Left ventricle myocardium inferior (tissue), 1 donor: Measurements from ENCODE around the gene TXNIP. TPM values are rescaled to one million over a fixed set of nuclear protein-coding genes. Genes with fewer than 3 reads are reported as not detected.

ENCODE experiments used
- DNase-seq: peaks from one replicate; pipeline ENCODE4 v3.0.0-alpha.2; 2020
- H3K27ac ChIP-seq: fragments of 200-600 bp; replicated peaks from 2 replicates; pipeline ENCODE4 v1.8.0; 2021
- H3K27me3 ChIP-seq: fragments of 200-600 bp; 2 replicates; pipeline ENCODE4 v1.8.0; 2021; ENCODE audit warnings: low read depth
- H3K36me3 ChIP-seq: fragments of 200-600 bp; 2 replicates; pipeline ENCODE4 v1.8.0; 2021
- H3K4me1 ChIP-seq: fragments of 200-600 bp; 2 replicates; pipeline ENCODE4 v1.8.0; 2021
- H3K4me3 ChIP-seq: fragments of 200-600 bp; 2 replicates; pipeline ENCODE4 v1.8.0; 2021; ENCODE audit warnings: mild to moderate bottlenecking, moderate library complexity
- H3K9me3 ChIP-seq: fragments of 200-600 bp; replicated peaks from 2 replicates; pipeline ENCODE4 v1.8.0; 2021
- intact Hi-C: fragments of 100-400 bp; cut with micrococcal nuclease; formaldehyde crosslinking; loops from one replicate; pipeline ENCODE4 v1.11.0; 2022
- total RNA-seq: library from RNA; stranded (reverse); fragmentation: NEBNext Ultra II Directional; extraction: Animal tissue kit (Norgen Biotek cat#: 25700); gene quantifications from one replicate; pipeline ENCODE4 v1.2.1, GENCODE V29; 2021
- TF ChIP-seq, protein P1 (sequence below): fragments of 200-600 bp; IDR thresholded peaks from 2 replicates; pipeline ENCODE4 v1.8.0; 2021; ENCODE audit warnings: antibody characterized with exemption, mild to moderate bottlenecking, borderline replicate concordance
- donor health status: DM: no; HTN: yes; CAD: no; lungs with severe emphysema.

TXNIP gene
- total RNA-seq, 1 donor from 2014 or later, result 753 TPM

DNA sequence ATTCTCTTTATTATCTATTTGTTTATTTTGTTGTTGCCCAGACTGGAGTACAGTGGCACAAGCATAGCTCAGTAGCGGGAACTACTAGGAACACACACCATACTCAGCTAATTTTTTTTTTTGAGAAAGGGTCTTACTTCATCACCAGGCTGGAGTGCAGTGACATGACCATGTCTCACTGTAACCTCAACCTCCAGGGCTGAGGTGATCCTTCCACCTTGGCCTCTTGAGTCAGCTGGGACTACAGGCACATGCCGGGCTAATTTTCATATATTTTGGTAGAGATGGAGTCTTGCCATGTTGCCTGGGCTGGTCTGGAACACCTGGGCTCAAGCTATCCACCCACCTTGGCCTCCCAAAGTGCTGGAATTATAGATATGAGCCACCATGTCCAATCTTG lies 5.3 kb upstream of the TXNIP start:
- DNase-seq, result no peak
- no peaks in the 10 kb centered on the region for H3K27me3 ChIP-seq
- peaks cover 67% of the 10 kb centered on the region for H3K4me1 ChIP-seq
- intact Hi-C loops, result no loop called here
- no peaks in the 10 kb centered on the region for H3K36me3 ChIP-seq
- H3K9me3 ChIP-seq, result no peaks in the 10 kb centered on the region
- no peak overlapping the region for H3K4me3 ChIP-seq
- TF ChIP-seq, protein P1, sequence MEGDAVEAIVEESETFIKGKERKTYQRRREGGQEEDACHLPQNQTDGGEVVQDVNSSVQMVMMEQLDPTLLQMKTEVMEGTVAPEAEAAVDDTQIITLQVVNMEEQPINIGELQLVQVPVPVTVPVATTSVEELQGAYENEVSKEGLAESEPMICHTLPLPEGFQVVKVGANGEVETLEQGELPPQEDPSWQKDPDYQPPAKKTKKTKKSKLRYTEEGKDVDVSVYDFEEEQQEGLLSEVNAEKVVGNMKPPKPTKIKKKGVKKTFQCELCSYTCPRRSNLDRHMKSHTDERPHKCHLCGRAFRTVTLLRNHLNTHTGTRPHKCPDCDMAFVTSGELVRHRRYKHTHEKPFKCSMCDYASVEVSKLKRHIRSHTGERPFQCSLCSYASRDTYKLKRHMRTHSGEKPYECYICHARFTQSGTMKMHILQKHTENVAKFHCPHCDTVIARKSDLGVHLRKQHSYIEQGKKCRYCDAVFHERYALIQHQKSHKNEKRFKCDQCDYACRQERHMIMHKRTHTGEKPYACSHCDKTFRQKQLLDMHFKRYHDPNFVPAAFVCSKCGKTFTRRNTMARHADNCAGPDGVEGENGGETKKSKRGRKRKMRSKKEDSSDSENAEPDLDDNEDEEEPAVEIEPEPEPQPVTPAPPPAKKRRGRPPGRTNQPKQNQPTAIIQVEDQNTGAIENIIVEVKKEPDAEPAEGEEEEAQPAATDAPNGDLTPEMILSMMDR, result no peak
- peak overlapping the region; percentile 39 for H3K27ac ChIP-seq

DNA sequence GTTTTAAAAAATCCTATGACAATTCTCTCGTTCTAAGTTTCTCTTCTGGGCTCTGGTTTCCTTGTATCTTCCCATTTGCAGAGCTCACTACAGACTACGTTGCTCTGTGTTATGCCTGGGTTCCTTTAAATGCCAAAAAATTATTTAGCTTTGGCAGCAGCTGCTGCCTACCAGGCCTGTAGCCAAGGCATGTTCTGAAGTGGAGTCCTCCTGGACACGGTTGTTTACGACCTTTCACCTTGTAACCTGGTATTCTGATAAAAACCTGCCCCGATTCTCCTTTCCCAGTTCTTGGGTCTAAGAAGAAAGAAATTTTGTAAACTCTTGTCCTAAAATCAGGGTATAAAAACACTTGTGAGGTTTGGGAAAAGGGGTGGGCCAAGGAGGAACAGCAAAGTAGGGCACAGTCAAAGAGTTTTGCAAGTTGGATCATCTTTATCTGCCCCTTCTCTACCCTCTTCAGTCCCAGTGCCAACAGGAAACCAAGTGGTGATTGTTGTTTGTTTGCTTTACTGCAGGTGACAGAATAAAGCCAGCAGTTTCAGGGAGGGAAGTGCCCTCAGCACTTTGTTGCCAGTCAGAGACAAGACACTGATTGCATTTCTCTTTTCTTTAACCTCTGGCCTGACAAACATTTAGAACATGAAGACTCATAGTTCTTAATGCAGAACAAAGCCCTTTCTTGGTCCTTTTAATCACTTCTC lies 3.1 kb upstream of the TXNIP start:
- TF ChIP-seq, protein P1, result no peak
- H3K36me3 ChIP-seq, result peaks cover 17% of the 10 kb centered on the region
- H3K9me3 ChIP-seq, result no peaks in the 10 kb centered on the region
- H3K4me3 ChIP-seq, result peak overlapping the region; percentile 86
- peak overlapping the region; percentile 99 for H3K27ac ChIP-seq
- H3K4me1 ChIP-seq, result peaks cover 68% of the 10 kb centered on the region
- no peak for DNase-seq
- no peaks in the 10 kb centered on the region for H3K27me3 ChIP-seq
- intact Hi-C loops, result no loop called here

DNA sequence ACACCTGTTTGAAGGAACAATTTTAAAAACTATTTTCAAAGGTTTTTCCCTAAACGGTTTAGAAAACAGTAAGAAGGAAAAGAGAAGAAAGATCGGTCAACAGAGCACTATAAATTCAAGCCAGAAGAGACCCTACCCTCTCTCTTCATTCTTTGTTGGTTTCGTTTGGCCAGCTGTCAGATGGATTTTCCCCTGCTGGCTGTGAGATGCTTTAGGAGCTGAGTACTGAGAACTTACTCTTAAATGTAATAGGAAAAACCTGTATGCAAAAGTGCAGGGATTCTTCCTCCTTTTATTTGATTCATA lies 1.3 kb upstream of the TXNIP start:
- TF ChIP-seq, protein P1, result peak; percentile 45
- intact Hi-C loops, result no loop called here
- H3K4me3 ChIP-seq, result peak overlapping the region; percentile 86
- peaks cover 35% of the 10 kb centered on the region for H3K36me3 ChIP-seq
- no peaks in the 10 kb centered on the region for H3K9me3 ChIP-seq
- no peak for DNase-seq
- H3K27me3 ChIP-seq, result no peaks in the 10 kb centered on the region
- peak overlapping the region; percentile 99 for H3K27ac ChIP-seq
- H3K4me1 ChIP-seq, result peaks cover 82% of the 10 kb centered on the region

DNA sequence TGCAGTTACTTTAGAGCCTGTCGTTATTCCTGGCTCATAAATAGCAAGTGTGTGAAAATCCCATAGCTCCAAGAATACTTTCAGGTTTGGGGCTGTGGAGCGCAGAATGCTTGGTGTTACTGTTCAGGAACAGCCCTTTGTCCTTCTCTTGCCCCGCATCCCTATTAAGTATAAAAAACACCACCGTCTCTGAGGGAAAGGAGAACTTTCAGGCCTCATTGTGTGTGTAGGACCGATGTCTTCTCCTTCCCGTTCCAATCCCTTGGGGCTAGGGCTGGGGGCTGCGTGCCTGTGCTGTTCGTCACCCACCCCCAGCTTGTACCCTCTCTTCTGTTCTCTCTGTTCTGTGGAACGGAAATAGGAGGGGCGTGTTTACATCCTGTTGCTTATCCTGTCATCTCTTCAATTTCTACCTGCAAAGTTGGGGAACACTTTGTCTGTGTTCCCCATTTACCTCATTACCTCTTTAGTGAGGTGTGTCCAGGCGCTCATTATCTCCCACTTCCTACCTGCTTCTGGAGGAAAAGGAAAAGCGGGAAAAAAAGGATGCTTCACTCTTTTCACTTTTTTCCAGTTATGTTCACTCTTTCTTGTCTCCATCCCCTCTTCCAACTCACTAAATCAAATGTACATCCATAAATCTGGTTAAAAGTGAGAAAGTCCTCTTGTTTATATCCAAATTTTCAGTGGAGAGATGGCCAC lies 788 bp upstream of the TXNIP start:
- peak overlapping the region; percentile 86 for H3K4me3 ChIP-seq
- intact Hi-C loops, result no loop called here
- no peaks in the 10 kb centered on the region for H3K27me3 ChIP-seq
- peaks cover 40% of the 10 kb centered on the region for H3K36me3 ChIP-seq
- TF ChIP-seq, protein P1, result no peak
- no peaks in the 10 kb centered on the region for H3K9me3 ChIP-seq
- peak; percentile 62 for DNase-seq
- peaks cover 87% of the 10 kb centered on the region for H3K4me1 ChIP-seq
- peak overlapping the region; percentile 99 for H3K27ac ChIP-seq

DNA sequence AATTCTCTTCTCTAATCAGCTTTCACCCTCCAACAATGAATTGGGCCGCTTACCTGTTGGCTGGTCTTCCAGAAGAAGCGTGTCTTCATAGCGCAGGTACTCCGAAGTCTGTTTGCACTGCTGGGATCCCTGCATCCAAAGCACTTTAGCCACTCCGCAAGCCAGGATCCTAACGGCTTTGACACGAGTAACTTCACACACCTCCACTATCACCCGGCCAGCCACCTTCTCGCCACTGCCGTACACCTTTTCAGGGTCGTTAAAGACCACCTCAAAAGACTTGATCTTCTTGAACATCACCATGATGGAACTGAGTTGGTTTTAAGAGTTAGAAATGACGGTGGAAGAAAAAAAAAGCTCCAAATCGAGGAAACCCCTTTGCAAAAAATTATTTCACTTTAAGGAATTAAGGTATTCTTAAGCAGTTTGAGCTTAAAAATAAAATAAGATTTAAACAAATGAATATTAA lies 381 bp downstream of the TXNIP start:
- Histone ChIP-seq H3K27ac (peak overlapping the region; percentile 99), H3K36me3 (peaks cover 40% of the 10 kb centered on the region), H3K4me1 (peaks cover 90% of the 10 kb centered on the region), H3K4me3 (peak overlapping the region; percentile 86), H3K27me3 (no peaks in the 10 kb centered on the region), H3K9me3 (no peaks in the 10 kb centered on the region)
- TF ChIP-seq, protein P1, result no peak
- intact Hi-C loops, result no loop called here
- DNase-seq, result no peak
